Nephron progenitor cell (in vitro differentiated cells): ENCODE measurements around the gene PIP5KL1.

Source experiments
- DNase-seq: peaks from one replicate; pipeline ENCODE4 v3.0.0; 2021
- H3K27ac Mint-ChIP-seq: 2 replicates; pipeline ENCODE4 v1.8.0; 2021; ENCODE audit warnings: mild to moderate bottlenecking, moderate library complexity, mixed read lengths
- H3K27me3 Mint-ChIP-seq: 2 replicates; pipeline ENCODE4 v1.8.0; 2021; ENCODE audit warnings: mild to moderate bottlenecking, low read depth, mixed read lengths; ENCODE audit not compliant: poor library complexity
- H3K36me3 Mint-ChIP-seq: 2 replicates; pipeline ENCODE4 v1.8.0; 2021; ENCODE audit warnings: low read depth, mixed read lengths
- H3K4me1 Mint-ChIP-seq: 2 replicates; pipeline ENCODE4 v1.8.0; 2021; ENCODE audit warnings: mixed read lengths
- H3K4me3 Mint-ChIP-seq: 2 replicates; pipeline ENCODE4 v1.8.0; 2021; ENCODE audit warnings: mild to moderate bottlenecking, moderate library complexity, mixed read lengths
- H3K9me3 Mint-ChIP-seq: 2 replicates; pipeline ENCODE4 v1.8.0; 2021; ENCODE audit warnings: mild to moderate bottlenecking, moderate library complexity, mixed read lengths
- CTCF ChIP-seq: fragments of 200-600 bp; sonication (generic); IDR thresholded peaks from 2 replicates; pipeline ENCODE4 v1.5.0; 2021; ENCODE audit warnings: antibody characterized with exemption

PIP5KL1 gene

GRCh38 chr9:127917603-127918002, 13.0 kb downstream of the PIP5KL1 start:
- H3K4me1 Mint-ChIP-seq, result peaks cover 29% of the 10 kb centered on the region
- H3K36me3 Mint-ChIP-seq, result no peaks in the 10 kb centered on the region
- peaks cover 32% of the 10 kb centered on the region for H3K27me3 Mint-ChIP-seq
- no peaks in the 10 kb centered on the region for H3K9me3 Mint-ChIP-seq
- DNase-seq, result no peak
- H3K4me3 Mint-ChIP-seq, result no peak overlapping the region
- no peak for TF ChIP-seq CTCF
- no peak overlapping the region for H3K27ac Mint-ChIP-seq

- peak; percentile 98 for DNase-seq
- Mint-ChIP-seq H3K27me3 (peaks cover 25% of the 10 kb centered on the region), H3K4me1 (peaks cover 29% of the 10 kb centered on the region), H3K36me3 (no peaks in the 10 kb centered on the region), H3K4me3 (peak within 1 kb of the TSS; percentile 80), H3K9me3 (no peaks in the 10 kb centered on the region), H3K27ac (no peak within 1 kb of the TSS)
- TF ChIP-seq CTCF, result no peak
These were observed 13.6 kb downstream of the PIP5KL1 start, which contains the start of gene ST6GALNAC4 for GRCh38 chr9:127916720-127917581. ST6GALNAC4 (minus strand) TSS chr9:127917041; CDS start chr9:127916419, 622 bp downstream.

- Mint-ChIP-seq H3K4me3 (peak overlapping the region; percentile 80), H3K27me3 (peaks cover 17% of the 10 kb centered on the region), H3K36me3 (peaks cover 2% of the 10 kb centered on the region), H3K9me3 (no peaks in the 10 kb centered on the region), H3K27ac (no peak overlapping the region), H3K4me1 (peaks cover 34% of the 10 kb centered on the region)
- no peak for DNase-seq
- no peak for TF ChIP-seq CTCF
These were observed 14.5 kb downstream of the PIP5KL1 start for GRCh38 chr9:127915801-127916719.

- no peak for DNase-seq
- no peaks in the 10 kb centered on the region for H3K9me3 Mint-ChIP-seq
- peaks cover 41% of the 10 kb centered on the region for H3K4me1 Mint-ChIP-seq
- no peak overlapping the region for H3K27ac Mint-ChIP-seq
- TF ChIP-seq CTCF, result no peak
- peaks cover 10% of the 10 kb centered on the region for H3K27me3 Mint-ChIP-seq
- peaks cover 5% of the 10 kb centered on the region for H3K36me3 Mint-ChIP-seq
- H3K4me3 Mint-ChIP-seq, result no peak overlapping the region
These were observed 15.2 kb downstream of the PIP5KL1 start for GRCh38 chr9:127915325-127915752.

GRCh38 chr9:127913682-127914081, 16.9 kb downstream of the PIP5KL1 start:
- peaks cover 10% of the 10 kb centered on the region for H3K27me3 Mint-ChIP-seq
- TF ChIP-seq CTCF, result no peak
- peaks cover 5% of the 10 kb centered on the region for H3K36me3 Mint-ChIP-seq
- DNase-seq, result no peak
- no peaks in the 10 kb centered on the region for H3K9me3 Mint-ChIP-seq
- H3K4me3 Mint-ChIP-seq, result no peak overlapping the region
- no peak overlapping the region for H3K27ac Mint-ChIP-seq
- H3K4me1 Mint-ChIP-seq, result peaks cover 37% of the 10 kb centered on the region
